Stimulated activated CD8-positive, alpha-beta memory T cell treated with anti-CD3 and anti-CD28 coated beads, Interleukin-2, amount 100 ng/mL, for 1 hour (primary cell): ENCODE measurements around the gene DNAH10.

Experiments used
- DNase-seq, 2 donors: peaks; one replicate each; pipeline ENCODE4 v3.0.0-alpha.2; 2020; ENCODE audit warnings: low read depth in 2 of 2

The DNAH10 gene

GRCh38 chr12:123845881-123846280 is 83.8 kb downstream of the DNAH10 start:
- DNase-seq, result no peak

GRCh38 chr12:123846340-123846739 is 84.2 kb downstream of the DNAH10 start:
- DNase-seq, result no peak

- no peak for DNase-seq
Observed at GRCh38 chr12:123847019-123847418, 84.9 kb downstream of the DNAH10 start.

- no peak for DNase-seq
Observed at GRCh38 chr12:123847876-123848275, 85.8 kb downstream of the DNAH10 start.

GRCh38 chr12:123849517-123849916 is 87.4 kb downstream of the DNAH10 start:
- DNase-seq, result no peak

- no peak for DNase-seq
Observed at GRCh38 chr12:123850246-123851134, 88.4 kb downstream of the DNAH10 start.

GRCh38 chr12:123853396-123854070 is 91.4 kb downstream of the DNAH10 start:
- DNase-seq, result no peak

- no peak for DNase-seq
Observed at GRCh38 chr12:123854232-123854631, 92.1 kb downstream of the DNAH10 start.

- DNase-seq, result no peak
Observed at GRCh38 chr12:123854918-123855317, 92.8 kb downstream of the DNAH10 start.

GRCh38 chr12:123856681-123857080 is 94.6 kb downstream of the DNAH10 start:
- no peak for DNase-seq

GRCh38 chr12:123858176-123858575 is 96.1 kb downstream of the DNAH10 start:
- DNase-seq, result no peak

GRCh38 chr12:123859035-123859434 is 96.9 kb downstream of the DNAH10 start:
- no peak for DNase-seq

- no peak for DNase-seq
Observed at GRCh38 chr12:123860377-123860776, 98.3 kb downstream of the DNAH10 start.

- no peak for DNase-seq
Observed at GRCh38 chr12:123861392-123861791, 99.3 kb downstream of the DNAH10 start.

- DNase-seq, result no peak
Observed at GRCh38 chr12:123867141-123867540, 105.0 kb downstream of the DNAH10 start.

GRCh38 chr12:123868791-123869190 is 106.7 kb downstream of the DNAH10 start:
- DNase-seq, result no peak

GRCh38 chr12:123873793-123874192 is 111.7 kb downstream of the DNAH10 start:
- DNase-seq, result no peak

GRCh38 chr12:123877968-123878367 is 115.9 kb downstream of the DNAH10 start:
- no peak for DNase-seq

- DNase-seq, result no peak
Observed at GRCh38 chr12:123879101-123879500, 117.0 kb downstream of the DNAH10 start.

GRCh38 chr12:123879691-123880090 is 117.6 kb downstream of the DNAH10 start:
- no peak for DNase-seq

GRCh38 chr12:123882161-123882705 is 120.1 kb downstream of the DNAH10 start:
- DNase-seq, result no peak

- DNase-seq, result no peak
Observed at GRCh38 chr12:123886258-123886657, 124.2 kb downstream of the DNAH10 start.
